GM12873 (cell line): ENCODE data around the gene ANAPC7.

Experiments
- TF ChIP-seq, protein P1 (sequence below): IDR thresholded peaks from 2 replicates; pipeline ENCODE4 v1.5.1; 2012; ENCODE audit warnings: low read depth, mild to moderate bottlenecking, moderate library complexity, low read length, control low read depth; ENCODE audit not compliant: insufficient read depth; ENCODE audit errors: missing control alignments

ANAPC7 gene

DNA sequence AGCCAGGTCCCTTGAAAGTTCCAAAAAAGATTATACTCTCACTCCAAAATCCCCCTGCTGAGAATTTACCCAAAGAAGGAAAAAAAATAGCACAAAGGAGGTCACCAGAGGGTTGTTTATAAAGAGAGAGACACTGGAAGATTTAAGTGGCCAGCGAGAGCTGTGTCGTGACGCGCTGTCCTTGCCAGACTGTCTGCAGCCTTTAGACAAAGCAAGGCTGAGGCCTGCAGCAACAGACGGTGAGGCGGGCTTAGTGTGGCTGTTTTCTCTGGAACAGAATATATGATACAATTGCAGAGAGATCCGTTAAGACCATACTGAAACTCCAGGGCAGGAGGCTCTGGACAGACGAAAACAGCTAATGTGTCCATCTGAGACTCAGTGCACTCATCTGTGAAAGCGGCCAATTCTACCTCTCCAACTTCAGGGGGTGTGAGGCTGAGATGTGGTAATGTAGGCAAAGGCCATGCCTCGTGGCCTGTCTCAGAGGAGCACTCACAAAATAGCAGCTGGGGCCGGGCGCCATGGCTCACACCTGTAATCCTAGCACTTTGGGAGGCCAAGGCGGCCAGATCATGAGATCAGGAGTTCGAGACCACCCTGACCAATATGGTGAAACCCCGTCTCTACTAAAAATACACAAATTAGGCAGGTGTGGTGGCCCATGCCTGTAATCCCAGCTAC is 36.2 kb downstream of the ANAPC7 start:
- TF ChIP-seq, protein P1, sequence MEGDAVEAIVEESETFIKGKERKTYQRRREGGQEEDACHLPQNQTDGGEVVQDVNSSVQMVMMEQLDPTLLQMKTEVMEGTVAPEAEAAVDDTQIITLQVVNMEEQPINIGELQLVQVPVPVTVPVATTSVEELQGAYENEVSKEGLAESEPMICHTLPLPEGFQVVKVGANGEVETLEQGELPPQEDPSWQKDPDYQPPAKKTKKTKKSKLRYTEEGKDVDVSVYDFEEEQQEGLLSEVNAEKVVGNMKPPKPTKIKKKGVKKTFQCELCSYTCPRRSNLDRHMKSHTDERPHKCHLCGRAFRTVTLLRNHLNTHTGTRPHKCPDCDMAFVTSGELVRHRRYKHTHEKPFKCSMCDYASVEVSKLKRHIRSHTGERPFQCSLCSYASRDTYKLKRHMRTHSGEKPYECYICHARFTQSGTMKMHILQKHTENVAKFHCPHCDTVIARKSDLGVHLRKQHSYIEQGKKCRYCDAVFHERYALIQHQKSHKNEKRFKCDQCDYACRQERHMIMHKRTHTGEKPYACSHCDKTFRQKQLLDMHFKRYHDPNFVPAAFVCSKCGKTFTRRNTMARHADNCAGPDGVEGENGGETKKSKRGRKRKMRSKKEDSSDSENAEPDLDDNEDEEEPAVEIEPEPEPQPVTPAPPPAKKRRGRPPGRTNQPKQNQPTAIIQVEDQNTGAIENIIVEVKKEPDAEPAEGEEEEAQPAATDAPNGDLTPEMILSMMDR, result no peak

DNA sequence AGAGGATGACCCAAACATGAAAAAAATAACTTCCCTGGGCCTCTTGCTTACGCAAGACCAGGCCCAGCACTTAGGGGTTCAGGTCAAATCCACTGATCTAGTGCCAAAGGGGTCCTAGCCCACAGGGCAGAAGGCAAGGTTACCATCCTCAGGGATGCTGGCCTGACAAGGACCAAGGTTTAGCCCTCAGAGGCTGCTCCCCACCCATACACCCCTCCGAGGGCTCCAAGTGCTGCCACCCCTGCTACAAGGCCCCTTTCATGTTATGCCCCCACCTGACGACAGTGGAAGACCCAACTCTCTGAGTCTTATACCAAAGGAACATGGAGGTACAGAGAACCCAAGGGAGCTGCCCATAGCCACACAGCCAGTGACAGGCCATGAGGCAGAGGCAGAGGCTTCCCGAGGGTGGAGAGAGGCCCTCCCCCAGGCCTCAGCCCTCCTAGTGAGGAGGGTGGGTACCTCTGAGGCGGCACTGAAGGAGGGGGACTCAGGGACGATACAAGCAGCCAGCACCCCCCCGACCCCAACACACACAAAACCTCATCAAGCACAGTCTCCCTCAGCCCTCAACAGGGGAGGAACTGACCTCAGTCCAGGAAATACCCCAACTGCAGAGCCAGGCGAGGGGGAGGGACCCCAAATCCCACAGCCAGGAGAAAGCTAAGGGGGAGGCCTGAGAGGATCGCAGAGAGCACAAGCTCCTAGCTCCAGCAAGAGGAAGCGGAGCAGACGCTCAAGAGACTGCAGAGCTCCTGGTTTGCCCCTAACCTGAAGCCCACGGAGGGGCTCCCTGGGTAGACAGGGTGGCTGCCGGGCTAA is 37.0 kb downstream of the ANAPC7 start:
- TF ChIP-seq, protein P1, result no peak

DNA sequence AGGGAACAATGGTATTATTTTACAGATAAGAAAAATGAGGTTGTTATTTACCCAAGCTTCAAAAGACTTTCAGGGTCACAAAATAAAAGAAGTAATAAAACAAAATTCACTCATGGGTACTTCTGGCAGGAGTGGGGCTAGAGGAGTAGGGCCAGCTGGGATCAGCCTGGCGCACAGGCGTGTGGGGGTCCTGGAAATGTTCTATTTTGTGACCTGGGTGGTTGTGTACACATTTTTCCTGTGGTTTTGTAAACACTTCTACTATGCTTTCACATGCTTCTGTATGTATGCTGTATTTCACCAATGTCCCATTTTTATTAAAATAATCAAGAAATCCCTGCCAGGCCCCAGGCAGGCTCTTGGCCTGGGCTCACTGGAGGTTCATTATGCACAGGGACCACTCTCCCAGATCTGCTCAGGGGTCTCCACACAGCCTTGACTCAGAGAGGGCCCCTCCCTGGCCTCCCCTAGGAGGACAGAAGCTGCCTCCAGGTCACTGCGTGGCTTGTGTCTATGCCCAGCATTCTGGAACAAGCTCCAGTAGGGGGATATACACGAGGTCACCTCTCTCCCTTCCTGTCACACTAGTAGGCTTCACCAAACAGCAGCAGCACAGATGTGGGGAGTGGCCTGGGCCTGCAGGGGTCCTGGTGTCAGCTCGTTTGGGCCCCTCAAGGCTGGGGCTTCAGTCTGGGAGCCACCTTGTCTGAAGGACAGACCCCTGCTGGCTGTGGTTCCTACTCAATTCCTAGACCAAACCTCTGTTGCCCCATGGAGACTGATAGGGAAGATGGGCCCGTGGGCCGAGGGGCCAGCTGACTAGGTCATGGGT is 37.8 kb downstream of the ANAPC7 start:
- TF ChIP-seq, protein P1, result no peak

DNA sequence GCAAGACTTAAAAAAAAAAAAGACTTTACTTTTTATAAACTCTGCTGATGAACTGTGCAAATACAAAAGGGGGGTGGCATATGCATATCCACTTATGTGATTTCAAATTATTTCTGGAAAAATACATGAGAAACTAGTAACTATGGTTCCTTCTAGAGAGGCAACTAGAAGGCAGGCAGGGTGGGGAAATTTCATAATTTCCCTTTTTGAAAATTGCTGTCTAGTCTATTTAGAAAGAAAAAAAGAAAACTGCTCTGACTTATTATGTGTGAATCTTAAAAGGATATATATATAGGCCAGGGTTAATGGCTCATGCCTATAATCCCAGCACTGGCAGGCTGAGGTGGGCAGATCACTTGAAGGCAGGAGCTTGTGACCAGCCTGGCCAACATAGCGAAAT is 42.3 kb downstream of the ANAPC7 start:
- TF ChIP-seq, protein P1, result no peak

DNA sequence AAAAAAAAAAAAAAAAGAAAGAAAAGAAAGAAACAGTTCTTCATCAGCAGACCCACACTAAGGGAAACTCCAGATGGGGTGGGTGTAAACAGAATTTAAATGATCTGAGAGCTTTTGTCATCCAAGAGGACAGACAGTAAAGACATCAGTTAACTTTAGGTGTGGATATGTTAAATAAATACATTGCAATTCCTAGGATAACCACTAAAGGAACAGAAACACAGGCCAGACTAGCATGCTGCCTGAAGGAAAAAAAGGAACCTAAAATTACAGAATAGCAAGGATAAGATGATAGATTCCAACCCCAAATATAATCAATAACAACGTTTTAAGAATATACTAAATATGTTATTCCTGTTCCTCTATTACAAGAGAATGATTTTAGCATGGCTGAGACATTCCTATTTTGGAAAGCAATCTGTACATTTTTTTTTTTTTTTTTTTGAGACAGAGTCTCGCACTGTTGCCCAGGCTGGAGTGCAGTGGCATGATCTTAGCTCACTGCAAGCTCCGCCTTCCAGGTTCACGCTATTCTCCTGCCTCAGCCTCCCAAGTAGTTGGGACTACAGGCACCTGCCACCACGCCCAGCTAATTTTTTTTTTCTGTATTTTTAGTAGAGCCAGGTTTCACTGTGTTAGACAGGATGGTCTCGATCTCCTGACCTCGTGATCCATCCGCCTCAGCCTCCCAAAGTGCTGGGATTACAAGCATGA is 45.0 kb downstream of the ANAPC7 start:
- TF ChIP-seq, protein P1, result peak; percentile 6

DNA sequence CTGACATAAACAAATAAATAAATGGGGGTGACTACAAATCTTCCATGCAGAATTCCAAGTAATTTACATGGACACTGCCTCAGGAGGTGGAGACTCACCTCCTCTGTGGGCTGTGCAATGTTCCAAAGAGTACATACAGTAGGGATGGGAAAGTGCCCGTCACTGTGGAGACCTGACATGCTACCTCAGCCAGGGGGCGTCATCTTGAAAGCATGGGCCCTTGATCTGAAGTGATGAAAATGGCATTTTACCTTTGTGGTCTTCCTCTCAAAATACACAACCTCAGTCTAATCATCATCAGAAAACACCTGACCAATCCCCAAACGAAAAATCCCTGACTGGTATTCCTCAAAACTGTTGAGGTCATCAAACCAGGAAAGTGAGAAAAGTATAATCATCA is 48.4 kb downstream of the ANAPC7 start:
- TF ChIP-seq, protein P1, result peak; percentile 71
